Measurements from ENCODE around the gene CD58.

CD58 gene

GRCh38 chr1:116529199-116529631 is 41.6 kb downstream of the CD58 start:
- no peak for TF ChIP-seq CTCF (IDR thresholded peaks at IDR 0.05; ENCODE audit: low read depth, low read length)
- no peak overlapping the region for H3K4me3 ChIP-seq (ENCODE audit: low read depth, low read length)

GRCh38 chr1:116528329-116529083 is 42.3 kb downstream of the CD58 start:
- no peak overlapping the region for H3K4me3 ChIP-seq (ENCODE audit: low read depth, low read length)
- no peak for TF ChIP-seq CTCF (IDR thresholded peaks at IDR 0.05; ENCODE audit: low read depth, low read length)

GRCh38 chr1:116525440-116525839 is 45.4 kb downstream of the CD58 start:
- no peak for TF ChIP-seq CTCF (IDR thresholded peaks at IDR 0.05; ENCODE audit: low read depth, low read length)
- no peak overlapping the region for H3K4me3 ChIP-seq (ENCODE audit: low read depth, low read length)

- TF ChIP-seq CTCF (IDR thresholded peaks at IDR 0.05; ENCODE audit: low read depth, low read length) = no peak
- no peak overlapping the region for H3K4me3 ChIP-seq (ENCODE audit: low read depth, low read length)
Measured at GRCh38 chr1:116521186-116521585, 49.6 kb downstream of the CD58 start.

GRCh38 chr1:116518400-116518799 is 52.4 kb downstream of the CD58 start:
- no peak for TF ChIP-seq CTCF (IDR thresholded peaks at IDR 0.05; ENCODE audit: low read depth, low read length)
- no peak overlapping the region for H3K4me3 ChIP-seq (ENCODE audit: low read depth, low read length)

- no peak overlapping the region for H3K4me3 ChIP-seq (ENCODE audit: low read depth, low read length)
- no peak for TF ChIP-seq CTCF (IDR thresholded peaks at IDR 0.05; ENCODE audit: low read depth, low read length)
Measured at GRCh38 chr1:116516631-116517030, 54.2 kb downstream of the CD58 start.

GRCh38 chr1:116515702-116516101 is 55.1 kb downstream of the CD58 start:
- no peak overlapping the region for H3K4me3 ChIP-seq (ENCODE audit: low read depth, low read length)
- TF ChIP-seq CTCF (IDR thresholded peaks at IDR 0.05; ENCODE audit: low read depth, low read length) = no peak
